Measurements from ENCODE around the gene CNGA3. TPM values are rescaled to one million over a fixed set of nuclear protein-coding genes. Genes with fewer than 3 reads are reported as not detected.

CNGA3 gene
- total and polyA plus RNA-seq, 2 experiments from 2014 or later, result not detected

GRCh38 chr2:98419977-98420725 lies 73.9 kb downstream of the CNGA3 start:
- Mint-ChIP-seq H3K36me3 (ENCODE audit: low read depth) (peaks cover 21% of the 10 kb centered on the region; the same call in 2 of the 3 replicates), H3K4me3 (no peak overlapping the region), H3K4me1 (no peaks in the 10 kb centered on the region), H3K9me3 (peaks cover 39% of the 10 kb centered on the region), H3K27ac (no peak overlapping the region), H3K27me3 (ENCODE audit: insufficient read depth, low read depth, poor library complexity) (peaks cover 3% of the 10 kb centered on the region)
- no peak for TF ChIP-seq CREB1 (CRISPR knock-in tag; IDR thresholded peaks at IDR 0.05; ENCODE audit: low read depth)
- TF ChIP-seq ZNF462 (CRISPR knock-in tag; IDR thresholded peaks at IDR 0.05), result no peak
- TF ChIP-seq EZH2phosphoT487 (IDR thresholded peaks at IDR 0.05; ENCODE audit: unreplicated experiment), result no peak
- TF ChIP-seq NANOG (IDR thresholded peaks at IDR 0.05; ENCODE audit: borderline replicate concordance), result no peak
- TF ChIP-seq EZH2 (IDR thresholded peaks at IDR 0.05; ENCODE audit: low read depth, unreplicated experiment), result no peak
- TF ChIP-seq ZNF331 (CRISPR knock-in tag; IDR thresholded peaks at IDR 0.05; ENCODE audit: low read depth), result no peak
- TF ChIP-seq JUNB (IDR thresholded peaks at IDR 0.05; ENCODE audit: unreplicated experiment), result no peak
- no peak for TF ChIP-seq ZNF114 (CRISPR knock-in tag; IDR thresholded peaks at IDR 0.05)
- no peak for TF ChIP-seq POLR2AphosphoS5 (IDR thresholded peaks at IDR 0.05; ENCODE audit: low read depth)
- TF ChIP-seq REST (IDR thresholded peaks at IDR 0.05; ENCODE audit: unreplicated experiment), result no peak
- no peak for TF ChIP-seq STAT1 (IDR thresholded peaks at IDR 0.05; ENCODE audit: unreplicated experiment)
- TF ChIP-seq ETS1 (IDR thresholded peaks at IDR 0.05), result no peak
- no peak for TF ChIP-seq CTCF (conservative IDR thresholded peaks at IDR 0.05; ENCODE audit: low read depth in 2 of 2)
- H3K36me3 ChIP-seq (ENCODE audit: insufficient read depth), result 0 out of 2 replicates have a peak, but pooled peaks cover 6% of the 10 kb centered on the region
- no peak for DNase-seq (ENCODE audit: low spot score)
- H3K27ac ChIP-seq (ENCODE audit: low read depth), result no peak overlapping the region
- no peak overlapping the region for H3K4me2 ChIP-seq
- H3K4me1 ChIP-seq (ENCODE audit: insufficient read depth), result no peaks in the 10 kb centered on the region
- H3K79me2 ChIP-seq (replicated peaks; ENCODE audit: insufficient read depth), result no peaks in the 10 kb centered on the region; the same call in 1 of the 2 replicates
- no peak for ATAC-seq
- 0 out of 2 replicates have a peak overlapping the region, but pooled peaks have one; percentile 10 for H2AFZ ChIP-seq
- H3K27me3 ChIP-seq (ENCODE audit: insufficient read depth), result no peaks in the 10 kb centered on the region
- no peaks in the 10 kb centered on the region for H3F3A ChIP-seq (replicated peaks; ENCODE audit: low read depth)
- no peak overlapping the region for H3K4me3 ChIP-seq
- H4K20me1 ChIP-seq (replicated peaks; ENCODE audit: insufficient read depth), result no peaks in the 10 kb centered on the region
- H3K9me2 ChIP-seq (ENCODE audit: insufficient read depth), result 0 out of 2 replicates have a peak, but pooled peaks cover 2% of the 10 kb centered on the region

All from GM23338 (cell line).